ENCODE measurements around the gene FSHR.

FSHR gene

DNA sequence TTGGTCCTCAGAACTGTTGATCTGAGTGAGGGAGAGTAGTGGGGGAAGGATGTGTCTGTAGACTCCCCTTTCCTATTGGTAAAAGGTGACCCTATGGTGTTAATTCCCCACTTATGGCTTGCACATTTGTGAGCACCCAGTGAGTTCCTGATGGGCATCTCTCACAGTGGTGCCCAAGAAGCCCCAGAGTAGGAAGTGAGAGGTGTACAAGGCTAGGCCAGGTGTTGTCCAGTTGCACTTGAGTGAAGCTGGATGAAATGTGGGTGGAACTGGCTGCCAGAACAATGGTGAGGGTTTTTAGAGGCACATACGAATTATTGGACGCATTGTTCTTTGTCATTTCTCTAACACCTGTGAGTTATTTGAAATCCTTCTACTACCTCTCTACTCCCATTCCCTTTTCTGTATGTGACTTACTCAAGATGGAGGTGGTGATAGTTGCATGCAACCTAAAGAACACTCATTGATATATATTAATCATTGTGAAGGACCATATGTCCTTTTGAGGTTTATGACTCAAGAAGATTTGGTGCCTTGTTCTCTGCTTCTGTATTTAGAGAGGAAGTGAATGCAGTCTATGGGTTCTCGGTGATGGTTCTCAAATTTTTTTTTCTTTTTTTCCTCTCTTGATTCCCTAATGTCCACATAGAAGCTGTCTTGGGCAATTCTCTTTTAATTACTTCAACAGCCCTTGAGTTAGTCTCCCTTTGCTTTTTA lies 162.7 kb downstream of the FSHR start:
- Histone ChIP-seq H3K36me3 (ENCODE audit: low read depth) (no peaks in the 10 kb centered on the region), H3K9me3 (ENCODE audit: severe bottlenecking) (no peaks in the 10 kb centered on the region), H3K27me3 (ENCODE audit: insufficient read depth, poor library complexity, severe bottlenecking) (no peaks in the 10 kb centered on the region), H3K27ac (ENCODE audit: poor library complexity, severe bottlenecking) (no peak overlapping the region), H3K4me1 (ENCODE audit: insufficient read depth, poor library complexity, severe bottlenecking) (no peaks in the 10 kb centered on the region), H3K4me3 (ENCODE audit: severe bottlenecking) (no peak overlapping the region)
- ATAC-seq (ENCODE audit: low read depth) = no peak
- TF ChIP-seq, protein P1, sequence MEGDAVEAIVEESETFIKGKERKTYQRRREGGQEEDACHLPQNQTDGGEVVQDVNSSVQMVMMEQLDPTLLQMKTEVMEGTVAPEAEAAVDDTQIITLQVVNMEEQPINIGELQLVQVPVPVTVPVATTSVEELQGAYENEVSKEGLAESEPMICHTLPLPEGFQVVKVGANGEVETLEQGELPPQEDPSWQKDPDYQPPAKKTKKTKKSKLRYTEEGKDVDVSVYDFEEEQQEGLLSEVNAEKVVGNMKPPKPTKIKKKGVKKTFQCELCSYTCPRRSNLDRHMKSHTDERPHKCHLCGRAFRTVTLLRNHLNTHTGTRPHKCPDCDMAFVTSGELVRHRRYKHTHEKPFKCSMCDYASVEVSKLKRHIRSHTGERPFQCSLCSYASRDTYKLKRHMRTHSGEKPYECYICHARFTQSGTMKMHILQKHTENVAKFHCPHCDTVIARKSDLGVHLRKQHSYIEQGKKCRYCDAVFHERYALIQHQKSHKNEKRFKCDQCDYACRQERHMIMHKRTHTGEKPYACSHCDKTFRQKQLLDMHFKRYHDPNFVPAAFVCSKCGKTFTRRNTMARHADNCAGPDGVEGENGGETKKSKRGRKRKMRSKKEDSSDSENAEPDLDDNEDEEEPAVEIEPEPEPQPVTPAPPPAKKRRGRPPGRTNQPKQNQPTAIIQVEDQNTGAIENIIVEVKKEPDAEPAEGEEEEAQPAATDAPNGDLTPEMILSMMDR (IDR thresholded peaks at IDR 0.05; ENCODE audit: poor library complexity, severe bottlenecking) = no peak
- no peak for DNase-seq (ENCODE audit: low spot score)

DNA sequence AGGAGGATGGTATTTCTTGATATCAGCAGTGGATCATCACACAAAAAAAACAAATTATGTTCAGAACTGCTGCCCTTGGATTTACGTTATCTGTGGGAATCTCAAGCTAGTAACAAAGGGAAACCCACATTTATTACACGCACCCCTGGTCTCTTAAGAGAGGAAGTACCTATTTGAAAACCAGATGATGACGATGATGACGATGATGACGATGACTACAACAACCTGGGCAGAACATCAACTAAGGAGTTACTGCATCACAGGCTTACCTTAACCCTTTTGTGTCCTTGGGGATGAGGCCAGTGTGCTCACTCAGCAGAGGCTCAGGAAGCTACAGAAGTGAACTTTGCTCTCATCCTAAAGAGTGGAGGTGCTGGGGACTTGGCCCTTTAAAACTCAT lies 169.4 kb downstream of the FSHR start:
- TF ChIP-seq, protein P1 (IDR thresholded peaks at IDR 0.05; ENCODE audit: poor library complexity, severe bottlenecking) = no peak
- Histone ChIP-seq H3K9me3 (ENCODE audit: severe bottlenecking) (no peaks in the 10 kb centered on the region), H3K27me3 (ENCODE audit: insufficient read depth, poor library complexity, severe bottlenecking) (no peaks in the 10 kb centered on the region), H3K36me3 (ENCODE audit: low read depth) (no peaks in the 10 kb centered on the region), H3K4me1 (ENCODE audit: insufficient read depth, poor library complexity, severe bottlenecking) (no peaks in the 10 kb centered on the region), H3K27ac (ENCODE audit: poor library complexity, severe bottlenecking) (no peak overlapping the region), H3K4me3 (ENCODE audit: severe bottlenecking) (no peak overlapping the region)
- no peak for ATAC-seq (ENCODE audit: low read depth)
- DNase-seq (ENCODE audit: low spot score) = no peak

DNA sequence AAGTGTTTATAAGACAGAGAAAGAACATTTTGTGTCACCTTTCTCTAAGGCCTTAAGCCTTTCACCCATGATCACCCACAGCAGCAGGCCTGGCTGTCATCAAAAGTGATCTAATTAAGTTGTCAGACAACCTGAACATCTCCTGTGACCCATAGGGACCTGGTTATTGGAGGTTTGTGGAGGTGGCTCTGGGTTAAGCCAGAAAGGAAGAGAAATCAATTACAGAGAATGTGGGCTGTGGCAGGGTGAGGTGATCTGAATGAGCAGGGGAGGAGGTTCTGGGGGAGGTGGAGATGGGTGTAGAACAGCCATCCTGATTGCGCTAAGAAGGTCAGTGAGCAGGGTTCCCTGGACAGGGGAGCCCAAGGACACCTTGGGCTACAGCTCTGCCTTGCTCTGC lies 170.8 kb downstream of the FSHR start:
- no peaks in the 10 kb centered on the region for H3K4me1 ChIP-seq (ENCODE audit: insufficient read depth, poor library complexity, severe bottlenecking)
- no peak for DNase-seq (ENCODE audit: low spot score)
- H3K36me3 ChIP-seq (ENCODE audit: low read depth) = no peaks in the 10 kb centered on the region
- no peaks in the 10 kb centered on the region for H3K9me3 ChIP-seq (ENCODE audit: severe bottlenecking)
- ATAC-seq (ENCODE audit: low read depth) = no peak
- no peak overlapping the region for H3K27ac ChIP-seq (ENCODE audit: poor library complexity, severe bottlenecking)
- no peaks in the 10 kb centered on the region for H3K27me3 ChIP-seq (ENCODE audit: insufficient read depth, poor library complexity, severe bottlenecking)
- TF ChIP-seq, protein P1 (IDR thresholded peaks at IDR 0.05; ENCODE audit: poor library complexity, severe bottlenecking) = no peak
- H3K4me3 ChIP-seq (ENCODE audit: severe bottlenecking) = no peak overlapping the region

DNA sequence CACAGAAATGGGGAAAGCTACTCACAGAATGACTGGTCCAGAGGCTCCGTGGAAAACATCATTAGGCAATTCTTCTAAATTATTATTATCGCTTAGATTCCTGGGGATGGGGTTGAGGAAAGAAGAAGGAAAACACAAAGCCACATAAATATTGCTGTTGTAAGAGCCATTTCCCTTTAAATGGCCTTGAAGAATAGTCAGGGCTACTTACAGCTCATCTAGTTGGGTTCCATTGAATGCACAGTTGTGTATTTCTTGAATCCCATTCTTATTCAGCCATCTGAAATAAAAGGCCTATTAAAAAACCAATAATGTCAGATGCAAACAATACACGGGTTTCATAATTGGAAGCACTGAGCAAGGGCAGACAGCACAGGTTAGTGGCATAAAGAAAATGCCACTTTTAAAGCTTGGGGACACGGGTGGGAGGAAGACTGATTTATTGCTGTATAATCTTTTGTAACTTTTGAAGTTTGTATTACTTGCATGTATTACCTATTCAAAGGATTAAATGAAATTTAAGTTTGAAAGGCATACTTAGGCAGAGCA lies 171.4 kb downstream of the FSHR start:
- Histone ChIP-seq H3K27ac (ENCODE audit: poor library complexity, severe bottlenecking) (no peak overlapping the region), H3K36me3 (ENCODE audit: low read depth) (no peaks in the 10 kb centered on the region), H3K4me3 (ENCODE audit: severe bottlenecking) (no peak overlapping the region), H3K9me3 (ENCODE audit: severe bottlenecking) (no peaks in the 10 kb centered on the region), H3K4me1 (ENCODE audit: insufficient read depth, poor library complexity, severe bottlenecking) (no peaks in the 10 kb centered on the region), H3K27me3 (ENCODE audit: insufficient read depth, poor library complexity, severe bottlenecking) (no peaks in the 10 kb centered on the region)
- TF ChIP-seq, protein P1 (IDR thresholded peaks at IDR 0.05; ENCODE audit: poor library complexity, severe bottlenecking) = no peak
- no peak for ATAC-seq (ENCODE audit: low read depth)
- no peak for DNase-seq (ENCODE audit: low spot score)

DNA sequence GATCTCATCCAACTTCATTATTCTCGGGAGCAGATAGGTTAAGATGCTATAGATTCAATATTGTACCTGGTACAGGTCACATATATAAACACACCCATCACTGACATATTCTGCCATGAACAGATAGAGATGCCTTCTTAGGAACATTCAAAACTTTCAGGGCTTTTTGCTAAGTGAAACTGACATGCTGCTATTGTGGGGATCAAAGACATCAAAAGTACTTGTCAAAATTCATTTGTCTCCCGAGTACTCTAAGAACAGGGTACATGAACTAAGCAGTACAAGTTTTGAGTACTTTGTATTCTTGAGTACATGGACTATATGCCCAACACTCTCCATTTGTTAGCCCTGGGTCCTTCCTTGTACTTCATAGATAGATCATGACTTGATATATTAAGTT lies 173.5 kb downstream of the FSHR start:
- TF ChIP-seq, protein P1 (IDR thresholded peaks at IDR 0.05; ENCODE audit: poor library complexity, severe bottlenecking) = no peak
- Histone ChIP-seq H3K27ac (ENCODE audit: poor library complexity, severe bottlenecking) (no peak overlapping the region), H3K4me1 (ENCODE audit: insufficient read depth, poor library complexity, severe bottlenecking) (no peaks in the 10 kb centered on the region), H3K9me3 (ENCODE audit: severe bottlenecking) (no peaks in the 10 kb centered on the region), H3K4me3 (ENCODE audit: severe bottlenecking) (no peak overlapping the region), H3K27me3 (ENCODE audit: insufficient read depth, poor library complexity, severe bottlenecking) (no peaks in the 10 kb centered on the region), H3K36me3 (ENCODE audit: low read depth) (no peaks in the 10 kb centered on the region)
- DNase-seq (ENCODE audit: low spot score) (no peak), ATAC-seq (ENCODE audit: low read depth) (no peak)
